H9 (cell line): ENCODE data around the gene KREMEN1. TPM values are rescaled to one million over a fixed set of nuclear protein-coding genes. Genes with fewer than 3 reads are reported as not detected.

ENCODE experiments used
- DNase-seq: peaks from one replicate; pipeline ENCODE4 v3.0.0-alpha.2; 2017
- H2AFZ ChIP-seq: one replicate; pipeline ENCODE4 v1.6.1; 2013; ENCODE audit warnings: mild to moderate bottlenecking, low read length, control low read depth, moderate library complexity
- H2AK5ac ChIP-seq: 2 replicates; pipeline ENCODE4 v1.6.1; 2013; ENCODE audit warnings: low read length, control low read depth, mixed read lengths; ENCODE audit not compliant: insufficient read length
- H2BK120ac ChIP-seq: one replicate; pipeline ENCODE4 v1.6.1; 2013; ENCODE audit warnings: low read depth, mild to moderate bottlenecking, low read length, control low read depth, inconsistent platforms; ENCODE audit not compliant: poor library complexity, severe bottlenecking
- H2BK12ac ChIP-seq: 2 replicates; pipeline ENCODE4 v1.6.1; 2013; ENCODE audit warnings: low read length, control low read depth, mixed read lengths, low read depth; ENCODE audit not compliant: insufficient read length
- H2BK15ac ChIP-seq: 2 replicates; pipeline ENCODE4 v1.6.1; 2013; ENCODE audit warnings: low read depth, low read length, control low read depth
- H2BK20ac ChIP-seq: one replicate; pipeline ENCODE4 v1.6.1; 2013; ENCODE audit warnings: low read depth, mild to moderate bottlenecking, low read length, control low read depth, inconsistent platforms; ENCODE audit not compliant: poor library complexity, severe bottlenecking
- H2BK5ac ChIP-seq: 2 replicates; pipeline ENCODE4 v1.6.1; 2013; ENCODE audit warnings: low read length, control low read depth, mixed read lengths; ENCODE audit not compliant: insufficient read length
- H3K14ac ChIP-seq: 2 replicates; pipeline ENCODE4 v1.6.1; 2013; ENCODE audit warnings: low read length, control low read depth; ENCODE audit not compliant: insufficient read depth
- H3K18ac ChIP-seq: 2 replicates; pipeline ENCODE4 v1.6.1; 2013; ENCODE audit warnings: low read depth, mild to moderate bottlenecking, mixed read lengths, low read length, control low read depth; ENCODE audit not compliant: insufficient read length
- H3K23ac ChIP-seq: 2 replicates; pipeline ENCODE4 v1.6.1; 2013; ENCODE audit warnings: low read length, control low read depth, mixed read lengths, low read depth; ENCODE audit not compliant: insufficient read length
- H3K23me2 ChIP-seq: 2 replicates; pipeline ENCODE4 v1.6.1; 2013; ENCODE audit warnings: low read depth, mild to moderate bottlenecking, mixed read lengths, low read length, control low read depth; ENCODE audit not compliant: insufficient read length, poor library complexity, severe bottlenecking
- H3K27ac ChIP-seq: 2 replicates; pipeline ENCODE4 v1.5.1; 2013; ENCODE audit warnings: low read length, control low read depth, mixed read lengths, low read depth; ENCODE audit not compliant: insufficient read length
- H3K27me3 ChIP-seq: 2 replicates; pipeline ENCODE4 v1.6.1; 2013; ENCODE audit warnings: low read length, control low read depth, inconsistent platforms; ENCODE audit not compliant: insufficient read depth
- H3K4ac ChIP-seq: 2 replicates; pipeline ENCODE4 v1.6.1; 2013; ENCODE audit warnings: low read depth, mild to moderate bottlenecking, control low read depth, inconsistent platforms, low read length, moderate library complexity
- H3K4me1 ChIP-seq: 2 replicates; pipeline ENCODE4 v1.6.1; 2013; ENCODE audit warnings: low read length, control low read depth, inconsistent platforms; ENCODE audit not compliant: insufficient read depth
- H3K4me2 ChIP-seq: 2 replicates; pipeline ENCODE4 v1.6.1; 2013; ENCODE audit warnings: low read length, control low read depth, mixed read lengths; ENCODE audit not compliant: insufficient read length, insufficient read depth
- H3K56ac ChIP-seq: 2 replicates; pipeline ENCODE4 v1.6.1; 2013; ENCODE audit warnings: low read depth, mild to moderate bottlenecking, mixed read lengths, low read length, control low read depth; ENCODE audit not compliant: insufficient read length
- H3K79me1 ChIP-seq: 2 replicates; pipeline ENCODE4 v1.6.1; 2013; ENCODE audit warnings: low read depth, mild to moderate bottlenecking, moderate library complexity, low read length, control low read depth, inconsistent platforms; ENCODE audit not compliant: insufficient read depth, poor library complexity, severe bottlenecking
- H3K79me2 ChIP-seq: 2 replicates; pipeline ENCODE4 v1.6.1; 2013; ENCODE audit warnings: low read length, control low read depth, inconsistent platforms; ENCODE audit not compliant: insufficient read depth
- H3K9ac ChIP-seq: 2 replicates; pipeline ENCODE4 v1.6.1; 2013; ENCODE audit warnings: low read length, control low read depth, mixed read lengths; ENCODE audit not compliant: insufficient read length; ENCODE audit errors: extremely low read depth
- H3K9me3 ChIP-seq: one replicate; pipeline ENCODE4 v1.6.1; 2013; ENCODE audit warnings: low read depth, low read length, inconsistent platforms; ENCODE audit not compliant: control insufficient read depth
- H3T11ph ChIP-seq: one replicate; pipeline ENCODE4 v1.6.1; 2013; ENCODE audit warnings: mild to moderate bottlenecking, low read length, control low read depth, inconsistent platforms
- H4K20me1 ChIP-seq: one replicate; pipeline ENCODE4 v1.6.1; 2013; ENCODE audit not compliant: control insufficient read depth, insufficient read length, insufficient read depth
- H4K5ac ChIP-seq: 2 replicates; pipeline ENCODE4 v1.6.1; 2013; ENCODE audit warnings: low read depth, mild to moderate bottlenecking, mixed read lengths, low read length, control low read depth; ENCODE audit not compliant: insufficient read length
- H4K8ac ChIP-seq: replicated peaks from 2 replicates; pipeline ENCODE4 v1.6.1; 2013; ENCODE audit warnings: low read length, control low read depth, mixed read lengths, low read depth; ENCODE audit not compliant: insufficient read length
- H4K91ac ChIP-seq: 2 replicates; pipeline ENCODE4 v1.6.1; 2013; ENCODE audit warnings: low read depth, mild to moderate bottlenecking, moderate library complexity, mixed read lengths, low read length, control low read depth; ENCODE audit not compliant: insufficient read length
- H3K27ac Mint-ChIP-seq, 3 experiments: 2 replicates in 2 of 3; 3 replicates in 1 of 3; pipeline ENCODE4 v1.8.0; 2020 to 2021; ENCODE audit warnings: mixed read lengths in 3 of 3, mild to moderate bottlenecking in 1 of 3, moderate library complexity in 1 of 3
- H3K27me3 Mint-ChIP-seq: 2 replicates; pipeline ENCODE4 v1.8.0; 2021; ENCODE audit warnings: low read depth, mild to moderate bottlenecking, moderate library complexity, mixed read lengths
- H3K36me3 Mint-ChIP-seq, 3 experiments: 2 replicates in 2 of 3; 3 replicates in 1 of 3; pipeline ENCODE4 v1.8.0; 2020 to 2021; ENCODE audit warnings: low read depth in 3 of 3, mixed read lengths in 3 of 3; ENCODE audit not compliant: insufficient read depth in 1 of 3
- H3K4me1 Mint-ChIP-seq, 2 experiments: 2 replicates each; pipeline ENCODE4 v1.8.0; 2020; ENCODE audit warnings: mixed read lengths in 2 of 2
- H3K4me3 Mint-ChIP-seq, 2 experiments: 2 replicates in 1 of 2; 3 replicates in 1 of 2; pipeline ENCODE4 v1.8.0; 2020 to 2021; ENCODE audit warnings: mild to moderate bottlenecking in 2 of 2, mixed read lengths in 2 of 2, moderate library complexity in 1 of 2
- H3K9me3 Mint-ChIP-seq, 2 experiments: 2 replicates in 1 of 2; 3 replicates in 1 of 2; pipeline ENCODE4 v1.8.0; 2020; ENCODE audit warnings: mild to moderate bottlenecking in 2 of 2, mixed read lengths in 2 of 2, moderate library complexity in 1 of 2
- CTCF ChIP-seq: fragments of 200-600 bp; sonication (generic); conservative IDR thresholded peaks from 3 replicates; pipeline ENCODE4 v1.8.0; 2021; ENCODE audit warnings: antibody characterized with exemption, mild to moderate bottlenecking
- WGBS: extraction: QIAGEN DNeasy Blood & Tissue Kit; methylation state at CpG from one replicate; pipeline ENCODE4 v1.1.7; 2013; ENCODE audit warnings: missing lambda C conversion rate, low lambda C conversion rate, mixed read lengths; ENCODE audit not compliant: insufficient read length; ENCODE audit errors: extremely low coverage; 5-methylcytosine and 5-hydroxymethylcytosine counted together
- total RNA-seq: library from RNA; stranded (reverse); gene quantifications from 2 replicates; pipeline ENCODE4 v1.2.1, GENCODE V29; 2021

Gene KREMEN1
- total RNA-seq, 1 experiment from 2014 or later = 2.4 TPM

GRCh38 chr22:29193021-29193420, 120.2 kb downstream of the KREMEN1 start:
- Histone ChIP-seq H3K23me2 (no peaks in the 10 kb centered on the region), H3K4me2 (no peak overlapping the region), H2BK15ac (no peak overlapping the region), H4K91ac (no peak overlapping the region), H4K20me1 (no peaks in the 10 kb centered on the region), H3T11ph (no peak overlapping the region), H3K4ac (no peak overlapping the region), H2BK5ac (no peak overlapping the region), H3K27me3 (no peaks in the 10 kb centered on the region), H3K9ac (no peak overlapping the region), H2BK20ac (no peak overlapping the region), H3K79me1 (no peaks in the 10 kb centered on the region), H3K4me1 (no peaks in the 10 kb centered on the region), H3K27ac (no peak overlapping the region), H3K79me2 (no peaks in the 10 kb centered on the region), H2AFZ (no peak overlapping the region), H3K9me3 (no peaks in the 10 kb centered on the region), H3K14ac (no peak overlapping the region), H3K23ac (no peak overlapping the region), H2BK12ac (no peak overlapping the region), H3K56ac (no peak overlapping the region), H2BK120ac (no peak overlapping the region), H4K8ac (no peak overlapping the region), H2AK5ac (no peak overlapping the region), H3K18ac (no peak overlapping the region), H4K5ac (no peak overlapping the region)
- peaks cover 0 to 3% (median 3%) of the 10 kb centered on the region in 3 experiments; a peak in 3 of 7 replicates for H3K36me3 Mint-ChIP-seq
- WGBS = no CpG with 5 or more reads among the region's 8 CpGs
- no peak overlapping the region for H3K27ac Mint-ChIP-seq
- no peak for DNase-seq
- H3K9me3 Mint-ChIP-seq = peaks cover 2% of the 10 kb centered on the region in 2 experiments; a peak in 3 of 5 replicates
- H3K4me1 Mint-ChIP-seq = peaks cover 0 to 9% of the 10 kb centered on the region in 2 experiments; a peak in 3 of 4 replicates
- no peak overlapping the region for H3K4me3 Mint-ChIP-seq
- H3K27me3 Mint-ChIP-seq = peaks cover 2% of the 10 kb centered on the region
- TF ChIP-seq CTCF = no peak
